ENCODE results near the gene PSORS1C2.

PSORS1C2 gene

GRCh38 chr6:31163922-31164321 is 25.1 kb upstream of the PSORS1C2 start:
- H3K4me3 ChIP-seq (ENCODE audit: low read length), result no peak overlapping the region

GRCh38 chr6:31162463-31163165 is 23.7 kb upstream of the PSORS1C2 start:
- no peak overlapping the region for H3K4me3 ChIP-seq (ENCODE audit: low read length)
- no peak overlapping the region for H3K9ac ChIP-seq (ENCODE audit: low read length)
- no peaks in the 10 kb centered on the region for H3K27me3 ChIP-seq (ENCODE audit: control insufficient read depth, insufficient read depth, low read length)
- no peaks in the 10 kb centered on the region for H3K36me3 ChIP-seq (ENCODE audit: control insufficient read depth, insufficient read depth, low read length)
- H3K4me1 ChIP-seq (ENCODE audit: control insufficient read depth, insufficient read depth, low read length), result peaks cover 12% of the 10 kb centered on the region
- H3K9me3 ChIP-seq (ENCODE audit: control insufficient read depth, low read length), result no peaks in the 10 kb centered on the region

More at GRCh38 chr6:31163922-31164321, 25.1 kb upstream of the PSORS1C2 start:
- Histone ChIP-seq H3K4me1 (ENCODE audit: control insufficient read depth, insufficient read depth, low read length) (peaks cover 8% of the 10 kb centered on the region), H3K9me3 (ENCODE audit: control insufficient read depth, low read length) (no peaks in the 10 kb centered on the region), H3K36me3 (ENCODE audit: control insufficient read depth, insufficient read depth, low read length) (no peaks in the 10 kb centered on the region), H3K27me3 (ENCODE audit: control insufficient read depth, insufficient read depth, low read length) (no peaks in the 10 kb centered on the region), H3K9ac (ENCODE audit: low read length) (no peak overlapping the region)

- no peaks in the 10 kb centered on the region for H3K27me3 ChIP-seq (ENCODE audit: control insufficient read depth, insufficient read depth, low read length)
- H3K9me3 ChIP-seq (ENCODE audit: control insufficient read depth, low read length), result no peaks in the 10 kb centered on the region
- no peak overlapping the region for H3K4me3 ChIP-seq (ENCODE audit: low read length)
- H3K9ac ChIP-seq (ENCODE audit: low read length), result no peak overlapping the region
- peaks cover 22% of the 10 kb centered on the region for H3K4me1 ChIP-seq (ENCODE audit: control insufficient read depth, insufficient read depth, low read length)
- H3K36me3 ChIP-seq (ENCODE audit: control insufficient read depth, insufficient read depth, low read length), result no peaks in the 10 kb centered on the region
These were observed 22.6 kb upstream of the PSORS1C2 start for GRCh38 chr6:31161216-31162126.

GRCh38 chr6:31158863-31159855 is 20.3 kb upstream of the PSORS1C2 start:
- peak overlapping the region; percentile 61 for H3K4me3 ChIP-seq (ENCODE audit: low read length)
- H3K4me1 ChIP-seq (ENCODE audit: control insufficient read depth, insufficient read depth, low read length), result peaks cover 22% of the 10 kb centered on the region
- H3K27me3 ChIP-seq (ENCODE audit: control insufficient read depth, insufficient read depth, low read length), result no peaks in the 10 kb centered on the region
- peak overlapping the region; percentile 89 for H3K9ac ChIP-seq (ENCODE audit: low read length)
- H3K36me3 ChIP-seq (ENCODE audit: control insufficient read depth, insufficient read depth, low read length), result no peaks in the 10 kb centered on the region
- H3K9me3 ChIP-seq (ENCODE audit: control insufficient read depth, low read length), result no peaks in the 10 kb centered on the region

- Histone ChIP-seq H3K36me3 (ENCODE audit: control insufficient read depth, insufficient read depth, low read length) (no peaks in the 10 kb centered on the region), H3K27me3 (ENCODE audit: control insufficient read depth, insufficient read depth, low read length) (no peaks in the 10 kb centered on the region)
These were observed 19.4 kb upstream of the PSORS1C2 start, which contains the start of gene TCF19 for GRCh38 chr6:31158140-31158862. Gene TCF19, plus strand, starts transcription at chr6:31158589. Its CDS starts 881 bp downstream, at chr6:31159470.

GRCh38 chr6:31157513-31158139 is 18.8 kb upstream of the PSORS1C2 start, which contains the start of gene CCHCR1:
Gene CCHCR1, minus strand, starts transcription at chr6:31157802. Its CDS starts 202 bp downstream, at chr6:31157600.
- H3K9me3 ChIP-seq (ENCODE audit: control insufficient read depth, low read length), result no peaks in the 10 kb centered on the region
- peaks cover 22% of the 10 kb centered on the region for H3K4me1 ChIP-seq (ENCODE audit: control insufficient read depth, insufficient read depth, low read length)
- peak within 1 kb of the TSS; percentile 89 for H3K9ac ChIP-seq (ENCODE audit: low read length)
- H3K27me3 ChIP-seq (ENCODE audit: control insufficient read depth, insufficient read depth, low read length), result no peaks in the 10 kb centered on the region
- peak within 1 kb of the TSS; percentile 61 for H3K4me3 ChIP-seq (ENCODE audit: low read length)
- H3K36me3 ChIP-seq (ENCODE audit: control insufficient read depth, insufficient read depth, low read length), result no peaks in the 10 kb centered on the region

More at GRCh38 chr6:31158140-31158862, 19.4 kb upstream of the PSORS1C2 start, which contains the start of gene TCF19:
- H3K9ac ChIP-seq (ENCODE audit: low read length), result peak within 1 kb of the TSS; percentile 89
- peaks cover 22% of the 10 kb centered on the region for H3K4me1 ChIP-seq (ENCODE audit: control insufficient read depth, insufficient read depth, low read length)
- no peaks in the 10 kb centered on the region for H3K9me3 ChIP-seq (ENCODE audit: control insufficient read depth, low read length)
- H3K4me3 ChIP-seq (ENCODE audit: low read length), result peak within 1 kb of the TSS; percentile 61

- Histone ChIP-seq H3K4me1 (ENCODE audit: control insufficient read depth, insufficient read depth, low read length) (peaks cover 22% of the 10 kb centered on the region), H3K27me3 (ENCODE audit: control insufficient read depth, insufficient read depth, low read length) (no peaks in the 10 kb centered on the region), H3K36me3 (ENCODE audit: control insufficient read depth, insufficient read depth, low read length) (no peaks in the 10 kb centered on the region), H3K9me3 (ENCODE audit: control insufficient read depth, low read length) (no peaks in the 10 kb centered on the region), H3K9ac (ENCODE audit: low read length) (no peak overlapping the region), H3K4me3 (ENCODE audit: low read length) (no peak overlapping the region)
These were observed 17.8 kb upstream of the PSORS1C2 start for GRCh38 chr6:31156641-31157040.

GRCh38 chr6:31154436-31154835 is 15.6 kb upstream of the PSORS1C2 start:
- Histone ChIP-seq H3K27me3 (ENCODE audit: control insufficient read depth, insufficient read depth, low read length) (no peaks in the 10 kb centered on the region), H3K4me3 (ENCODE audit: low read length) (no peak overlapping the region), H3K4me1 (ENCODE audit: control insufficient read depth, insufficient read depth, low read length) (peaks cover 25% of the 10 kb centered on the region), H3K9ac (ENCODE audit: low read length) (no peak overlapping the region), H3K36me3 (ENCODE audit: control insufficient read depth, insufficient read depth, low read length) (no peaks in the 10 kb centered on the region), H3K9me3 (ENCODE audit: control insufficient read depth, low read length) (no peaks in the 10 kb centered on the region)

GRCh38 chr6:31152781-31153180 is 13.9 kb upstream of the PSORS1C2 start:
- Histone ChIP-seq H3K9ac (ENCODE audit: low read length) (no peak overlapping the region), H3K4me1 (ENCODE audit: control insufficient read depth, insufficient read depth, low read length) (peaks cover 15% of the 10 kb centered on the region), H3K9me3 (ENCODE audit: control insufficient read depth, low read length) (no peaks in the 10 kb centered on the region), H3K36me3 (ENCODE audit: control insufficient read depth, insufficient read depth, low read length) (no peaks in the 10 kb centered on the region), H3K27me3 (ENCODE audit: control insufficient read depth, insufficient read depth, low read length) (no peaks in the 10 kb centered on the region), H3K4me3 (ENCODE audit: low read length) (no peak overlapping the region)

- H3K9ac ChIP-seq (ENCODE audit: low read length), result no peak overlapping the region
- H3K36me3 ChIP-seq (ENCODE audit: control insufficient read depth, insufficient read depth, low read length), result no peaks in the 10 kb centered on the region
- H3K4me3 ChIP-seq (ENCODE audit: low read length), result no peak overlapping the region
- no peaks in the 10 kb centered on the region for H3K9me3 ChIP-seq (ENCODE audit: control insufficient read depth, low read length)
- H3K27me3 ChIP-seq (ENCODE audit: control insufficient read depth, insufficient read depth, low read length), result no peaks in the 10 kb centered on the region
- H3K4me1 ChIP-seq (ENCODE audit: control insufficient read depth, insufficient read depth, low read length), result peaks cover 15% of the 10 kb centered on the region
These were observed 11.1 kb upstream of the PSORS1C2 start for GRCh38 chr6:31149827-31150447.

Measured in mucosa of stomach (tissue), 1 donor.